GM12864 (cell line): ENCODE measurements around the gene SLC6A6.

ENCODE experiments used
- DNase-seq: peaks from one replicate; pipeline ENCODE4 v3.0.0-alpha.2; 2011; ENCODE audit warnings: low read depth
- H3K4me3 ChIP-seq: 2 replicates; pipeline ENCODE4 v1.5.1; 2011; ENCODE audit warnings: mild to moderate bottlenecking, low read depth, low read length, control low read depth
- TF ChIP-seq, protein P1 (sequence below): IDR thresholded peaks from 2 replicates; pipeline ENCODE4 v1.5.1; 2011; ENCODE audit warnings: low read depth, mild to moderate bottlenecking, moderate library complexity, low read length, control low read depth, inconsistent platforms; ENCODE audit errors: missing control alignments

Gene SLC6A6

DNA sequence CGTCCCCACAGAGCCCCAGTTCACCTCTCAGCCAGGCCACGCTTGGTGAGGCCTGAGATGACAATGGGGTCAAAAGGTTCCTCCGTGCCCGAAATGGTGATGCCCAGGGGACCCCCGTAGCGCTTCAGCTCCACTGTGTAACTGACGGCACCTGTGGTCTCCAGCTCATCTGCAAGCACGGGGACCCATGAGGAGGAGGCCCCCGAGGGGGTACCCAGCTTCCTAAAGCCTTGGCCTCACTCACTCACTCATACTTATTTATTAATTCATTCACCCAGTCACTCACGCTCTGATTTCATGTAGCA, 107.3 kb downstream of the SLC6A6 start:
- TF ChIP-seq, protein P1, sequence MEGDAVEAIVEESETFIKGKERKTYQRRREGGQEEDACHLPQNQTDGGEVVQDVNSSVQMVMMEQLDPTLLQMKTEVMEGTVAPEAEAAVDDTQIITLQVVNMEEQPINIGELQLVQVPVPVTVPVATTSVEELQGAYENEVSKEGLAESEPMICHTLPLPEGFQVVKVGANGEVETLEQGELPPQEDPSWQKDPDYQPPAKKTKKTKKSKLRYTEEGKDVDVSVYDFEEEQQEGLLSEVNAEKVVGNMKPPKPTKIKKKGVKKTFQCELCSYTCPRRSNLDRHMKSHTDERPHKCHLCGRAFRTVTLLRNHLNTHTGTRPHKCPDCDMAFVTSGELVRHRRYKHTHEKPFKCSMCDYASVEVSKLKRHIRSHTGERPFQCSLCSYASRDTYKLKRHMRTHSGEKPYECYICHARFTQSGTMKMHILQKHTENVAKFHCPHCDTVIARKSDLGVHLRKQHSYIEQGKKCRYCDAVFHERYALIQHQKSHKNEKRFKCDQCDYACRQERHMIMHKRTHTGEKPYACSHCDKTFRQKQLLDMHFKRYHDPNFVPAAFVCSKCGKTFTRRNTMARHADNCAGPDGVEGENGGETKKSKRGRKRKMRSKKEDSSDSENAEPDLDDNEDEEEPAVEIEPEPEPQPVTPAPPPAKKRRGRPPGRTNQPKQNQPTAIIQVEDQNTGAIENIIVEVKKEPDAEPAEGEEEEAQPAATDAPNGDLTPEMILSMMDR = no peak
- no peak overlapping the region for H3K4me3 ChIP-seq
- DNase-seq = no peak

DNA sequence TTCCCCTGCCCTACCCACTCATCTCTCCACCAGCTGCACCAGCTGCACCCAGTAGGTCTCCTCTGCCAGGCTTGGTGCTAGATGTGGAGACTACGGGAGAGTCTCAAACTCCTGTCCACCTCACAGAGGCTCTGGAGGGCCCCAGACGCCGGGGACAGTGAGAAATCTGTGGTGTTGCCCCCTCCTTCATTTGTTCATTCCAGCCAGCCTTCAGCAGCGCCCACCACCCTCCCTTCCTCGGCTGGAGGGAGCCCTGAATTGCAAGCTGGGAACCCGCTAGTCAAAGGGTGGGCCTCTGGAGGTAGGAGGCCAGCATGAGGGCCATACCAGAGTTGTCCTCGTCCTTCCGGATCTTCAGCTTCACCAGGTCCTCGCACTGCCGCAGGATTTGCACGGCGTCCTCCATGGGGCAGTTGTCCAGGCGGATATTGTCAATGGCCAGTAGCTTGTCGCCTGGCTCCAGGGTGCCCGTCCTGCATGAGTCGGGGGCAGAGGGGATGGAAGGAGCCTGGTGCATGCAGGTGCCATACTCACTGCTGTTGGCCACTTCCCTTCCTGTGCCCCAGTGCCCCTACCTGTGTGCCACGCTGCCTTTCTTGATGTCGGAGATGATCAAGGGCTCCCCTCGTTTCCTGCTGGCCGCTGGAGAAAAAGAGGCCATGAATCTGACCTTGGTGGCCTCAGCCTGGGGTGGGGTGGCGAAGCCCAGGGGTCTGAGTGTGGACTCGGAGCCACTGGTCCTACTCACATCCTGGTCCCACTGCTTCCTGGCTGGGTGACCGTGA, 108.6 kb downstream of the SLC6A6 start:
- H3K4me3 ChIP-seq = no peak overlapping the region
- no peak for DNase-seq
- TF ChIP-seq, protein P1 = no peak

DNA sequence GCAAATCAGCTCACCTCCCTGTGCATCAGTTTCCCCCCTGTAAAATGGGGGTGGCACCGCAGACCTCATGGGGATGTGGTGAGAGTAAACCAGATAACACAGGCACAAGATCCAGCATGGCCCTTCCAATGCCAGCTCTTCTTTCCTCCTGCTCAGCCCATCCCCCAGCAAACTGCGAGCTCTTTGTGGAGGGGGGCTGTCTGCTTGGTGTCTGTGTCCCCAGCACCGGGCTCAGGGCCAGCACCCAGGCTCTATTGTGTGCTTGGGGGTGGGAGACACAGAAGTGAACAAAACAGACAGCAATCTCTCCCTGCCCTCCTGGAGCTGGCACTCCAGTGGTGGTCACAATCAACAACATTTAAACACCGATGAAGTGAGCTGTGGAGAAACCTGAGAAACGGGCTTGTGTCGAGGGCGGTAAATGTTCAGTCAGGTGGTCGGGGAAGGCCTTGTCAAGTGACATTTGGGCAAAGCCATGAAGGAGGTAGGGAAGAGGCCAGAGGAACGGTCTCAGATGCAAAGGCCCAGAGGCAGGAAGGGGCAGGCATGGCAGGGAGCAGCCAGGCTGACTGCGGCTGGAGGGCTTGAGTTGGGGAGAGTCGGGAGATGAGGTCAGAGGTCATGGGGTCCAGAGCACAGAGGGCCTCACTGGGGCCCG, 109.3 kb downstream of the SLC6A6 start:
- TF ChIP-seq, protein P1 = no peak
- no peak for DNase-seq

DNA sequence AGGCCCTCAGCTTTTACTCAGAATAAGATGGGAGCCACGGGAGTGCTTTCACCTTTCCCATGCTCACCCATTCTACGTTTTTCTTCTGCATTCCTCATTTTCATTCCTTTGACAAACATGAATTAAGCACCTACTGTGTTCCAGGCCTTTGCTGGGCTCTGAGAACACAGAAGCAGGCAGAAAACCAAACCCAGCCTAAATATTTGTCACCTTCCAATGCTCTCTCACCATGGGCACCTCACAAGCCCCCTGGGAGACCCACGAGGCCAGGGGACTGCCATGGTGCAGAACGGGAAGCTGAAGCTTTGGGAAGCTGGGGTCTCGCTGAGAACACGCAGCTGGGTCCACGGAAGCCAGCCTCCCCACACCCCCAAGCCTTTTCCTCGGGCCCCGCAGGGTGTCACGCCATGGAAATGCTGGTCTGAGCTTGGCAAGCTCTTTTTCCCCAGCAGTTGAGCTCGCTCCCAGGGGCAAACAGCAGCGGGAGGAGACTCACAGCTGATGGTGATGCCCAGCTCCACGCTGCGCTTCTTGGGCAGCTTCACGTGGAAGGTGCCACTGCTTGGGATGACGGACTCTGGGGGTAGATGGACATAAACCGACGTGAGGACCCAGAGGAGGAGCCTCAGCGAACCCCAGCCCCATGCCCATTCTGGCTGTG, 110.0 kb downstream of the SLC6A6 start:
- no peak overlapping the region for H3K4me3 ChIP-seq
- DNase-seq = no peak
- TF ChIP-seq, protein P1 = no peak

More for the DNA sequence above, 109.3 kb downstream of the SLC6A6 start:
- no peak overlapping the region for H3K4me3 ChIP-seq

DNA sequence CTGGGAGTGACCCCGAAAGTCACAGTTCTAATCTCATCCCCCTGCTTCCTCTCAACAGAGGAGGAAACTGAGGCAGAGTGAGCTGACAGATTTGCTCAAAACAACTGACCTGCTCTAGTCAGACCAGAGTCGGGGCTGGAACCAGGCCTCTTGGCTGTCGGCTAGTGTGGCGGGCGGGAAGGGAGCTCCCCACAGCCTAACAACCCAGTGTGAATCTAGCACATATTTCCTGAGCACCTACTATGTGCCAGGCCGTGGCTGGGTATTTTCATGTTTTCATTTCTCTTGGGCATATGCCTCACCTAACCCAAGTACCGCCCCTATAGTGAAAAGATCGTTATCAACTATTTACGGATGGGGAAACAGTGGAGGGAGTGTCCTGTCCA, 110.5 kb downstream of the SLC6A6 start:
- no peak for DNase-seq
- TF ChIP-seq, protein P1 = no peak
- H3K4me3 ChIP-seq = no peak overlapping the region

DNA sequence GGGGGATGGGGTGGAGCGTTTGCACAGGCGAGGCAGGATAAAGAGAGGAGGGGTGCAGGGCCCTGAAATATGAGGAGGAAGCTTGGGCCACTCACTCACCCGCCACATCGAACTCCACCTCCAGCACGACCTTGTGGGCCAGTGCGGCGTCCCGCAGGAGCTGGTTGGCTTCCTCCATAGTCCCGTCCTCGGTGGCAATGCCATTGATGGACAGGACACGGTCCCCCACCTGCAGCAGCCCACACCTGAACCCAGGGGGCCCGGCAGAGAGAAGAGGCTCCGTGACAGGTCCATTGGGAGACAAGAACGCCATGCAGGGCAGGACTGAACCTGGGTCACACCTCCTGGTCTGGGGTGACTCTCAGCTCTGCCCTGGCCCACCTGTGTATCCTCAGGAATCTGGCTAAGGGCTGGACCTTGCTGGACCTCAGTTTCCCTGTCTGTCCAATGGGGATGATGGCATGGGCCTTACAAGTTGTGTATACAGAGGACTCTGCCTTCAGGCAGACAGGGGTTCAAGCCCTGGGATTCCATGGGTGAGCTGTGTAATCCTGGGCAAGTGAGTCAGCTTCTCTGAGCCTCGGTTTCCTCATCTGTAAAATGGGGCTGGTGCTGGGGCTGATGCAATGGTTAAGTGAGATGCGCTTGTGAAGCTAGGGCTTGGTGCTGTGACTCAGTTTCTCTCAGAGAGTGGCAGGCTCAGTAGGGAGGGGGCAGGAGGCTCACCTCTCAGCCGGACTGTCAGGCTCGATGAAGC, 111.3 kb downstream of the SLC6A6 start:
- no peak for DNase-seq
- H3K4me3 ChIP-seq = no peak overlapping the region
- TF ChIP-seq, protein P1 = no peak
